GM21360 (cell line): ENCODE data around the gene NME3.
"Not testable (repeated sequence)": the region's sequence is repeated elsewhere in the genome, so short reads cannot be mapped to it uniquely, and the experiment has no call there.

Experiments used
- ATAC-seq: cut with Tn5 transposase; IDR thresholded peaks from one replicate; pipeline ENCODE4 v1.9.1; 2021; ENCODE audit warnings: mild to moderate bottlenecking, moderate library complexity; ENCODE audit not compliant: unreplicated experiment

NME3 gene

GRCh38 chr16:1771188-1771863 lies at the start of gene NME3:
Gene NME3, minus strand, starts transcription at chr16:1771543. Its CDS starts 9 bp downstream, at chr16:1771534.
- ATAC-seq = no peak

DNA sequence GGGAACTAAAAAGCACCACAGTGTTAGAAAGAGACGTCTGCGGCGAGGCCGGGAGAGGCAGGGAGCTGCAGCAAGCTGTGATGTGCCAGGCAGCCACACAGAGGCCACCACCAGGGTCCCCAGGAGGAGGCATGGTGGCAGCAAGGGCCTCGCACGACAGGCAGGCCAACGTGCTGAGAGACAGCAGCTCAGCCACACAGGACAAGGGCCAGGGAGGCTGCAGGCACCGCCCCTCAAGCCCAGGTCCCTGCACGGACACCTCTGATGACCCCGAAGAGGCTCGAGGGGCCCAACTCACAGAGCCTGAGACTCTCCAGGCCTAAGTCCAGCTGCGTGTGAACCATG lies 49.6 kb upstream of the NME3 start:
- ATAC-seq = no peak

GRCh38 chr16:1820096-1820945 lies 49.0 kb upstream of the NME3 start:
- no peak for ATAC-seq

GRCh38 chr16:1819611-1820010 lies 48.3 kb upstream of the NME3 start:
- no peak for ATAC-seq

- no peak for ATAC-seq
Measured at GRCh38 chr16:1818873-1819525, 47.7 kb upstream of the NME3 start.

GRCh38 chr16:1818204-1818872 lies 47.0 kb upstream of the NME3 start:
- ATAC-seq = no peak

DNA sequence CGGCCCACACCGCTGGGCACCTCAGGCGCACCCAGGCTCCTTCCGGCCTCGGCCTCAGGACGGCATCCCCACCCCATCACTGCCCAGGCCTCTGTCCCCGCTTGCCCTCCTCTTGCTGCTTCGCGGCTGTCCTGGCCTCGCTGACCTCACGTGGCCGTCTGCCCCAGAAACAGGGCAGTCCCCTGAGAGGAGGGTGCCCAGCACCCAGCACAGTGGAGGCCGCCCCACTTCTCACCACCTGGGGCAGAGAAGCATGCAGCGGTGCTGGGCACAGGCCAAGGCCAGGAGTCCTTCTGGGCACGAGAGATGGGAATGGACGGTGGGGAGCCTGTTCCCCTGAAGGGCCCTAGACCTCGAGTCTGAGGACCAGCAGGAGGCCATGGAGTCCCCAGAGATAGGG lies 46.4 kb upstream of the NME3 start:
- ATAC-seq = no peak

DNA sequence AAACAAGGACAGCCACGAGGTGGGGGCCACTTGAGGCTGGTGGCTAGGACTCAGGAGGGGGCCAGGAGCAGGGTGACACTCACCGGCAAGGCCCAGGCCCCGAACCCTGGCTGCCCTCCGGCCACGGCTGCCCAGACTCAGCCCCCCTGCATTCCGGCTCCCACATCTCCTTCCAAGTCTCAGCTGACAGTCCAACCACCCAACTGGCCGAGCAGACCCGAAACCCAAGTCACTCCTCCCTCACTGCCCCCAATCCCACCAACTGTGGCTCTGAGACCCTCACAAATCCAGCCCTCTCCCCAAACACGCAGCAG lies 45.9 kb upstream of the NME3 start:
- ATAC-seq = no peak

GRCh38 chr16:1816396-1817275 lies 45.3 kb upstream of the NME3 start:
- ATAC-seq = no peak

DNA sequence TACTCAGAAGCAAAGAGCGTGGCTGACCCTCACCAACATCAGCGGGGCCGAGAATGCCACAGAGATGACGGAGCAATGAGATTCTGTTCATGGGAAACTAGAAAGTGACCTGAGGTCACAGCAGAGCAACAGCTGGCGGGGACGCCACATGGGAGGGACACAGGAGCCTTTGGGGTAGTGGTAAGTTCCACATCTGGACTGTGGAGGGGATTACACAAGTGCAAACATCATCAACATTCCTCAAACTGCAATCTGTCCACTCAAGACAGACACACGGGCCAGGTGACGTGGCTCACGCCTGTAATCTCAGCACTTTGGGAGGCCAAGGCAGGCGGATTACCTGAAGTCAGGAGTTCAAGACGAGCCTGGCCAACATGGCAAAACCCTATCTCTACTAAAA lies 44.1 kb upstream of the NME3 start:
- ATAC-seq = no peak

DNA sequence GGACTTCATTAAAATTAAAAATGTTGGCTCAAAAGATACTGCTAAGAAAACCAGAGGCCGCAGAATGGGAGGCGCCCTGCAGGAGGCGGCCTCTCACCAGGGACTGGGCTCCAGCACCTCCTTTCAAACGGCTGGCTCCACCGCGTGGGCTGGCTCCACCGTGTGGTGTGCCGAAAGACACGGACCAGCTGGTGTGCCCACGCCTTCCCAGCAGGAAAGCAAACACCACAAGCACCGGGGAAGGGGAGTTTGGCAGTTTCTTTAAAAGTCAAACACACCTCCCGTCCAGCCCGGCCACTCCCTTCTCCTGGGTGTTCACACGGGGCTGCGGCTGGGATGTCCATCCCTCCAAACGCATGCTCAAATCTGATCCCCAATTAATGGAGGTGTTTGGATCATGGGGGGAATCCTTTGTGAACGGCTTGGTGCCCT lies 41.4 kb upstream of the NME3 start:
- ATAC-seq = no peak

- no peak for ATAC-seq
Measured at GRCh38 chr16:1810536-1810935, 39.2 kb upstream of the NME3 start.

DNA sequence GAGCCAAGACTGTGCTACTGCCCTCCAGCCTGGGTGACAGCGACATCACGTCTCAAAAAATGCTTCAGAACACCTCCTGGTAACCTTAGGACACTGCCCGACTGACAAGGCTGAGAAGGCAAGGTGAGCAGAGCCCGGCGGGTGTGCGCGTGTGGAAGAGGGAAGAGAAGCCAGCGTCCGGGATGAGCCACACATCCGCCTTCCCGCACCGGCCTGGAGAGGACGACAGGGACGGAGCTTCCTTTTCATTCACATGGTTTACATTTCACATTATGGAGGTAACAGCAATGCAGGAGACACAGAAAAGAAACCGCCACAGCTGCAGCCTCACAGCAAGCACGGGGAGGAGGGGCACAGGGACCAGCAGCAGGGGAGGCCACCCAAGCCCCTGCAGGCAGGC lies 38.8 kb upstream of the NME3 start:
- ATAC-seq = no peak

GRCh38 chr16:1809281-1809801 lies 38.0 kb upstream of the NME3 start:
- ATAC-seq = no peak

DNA sequence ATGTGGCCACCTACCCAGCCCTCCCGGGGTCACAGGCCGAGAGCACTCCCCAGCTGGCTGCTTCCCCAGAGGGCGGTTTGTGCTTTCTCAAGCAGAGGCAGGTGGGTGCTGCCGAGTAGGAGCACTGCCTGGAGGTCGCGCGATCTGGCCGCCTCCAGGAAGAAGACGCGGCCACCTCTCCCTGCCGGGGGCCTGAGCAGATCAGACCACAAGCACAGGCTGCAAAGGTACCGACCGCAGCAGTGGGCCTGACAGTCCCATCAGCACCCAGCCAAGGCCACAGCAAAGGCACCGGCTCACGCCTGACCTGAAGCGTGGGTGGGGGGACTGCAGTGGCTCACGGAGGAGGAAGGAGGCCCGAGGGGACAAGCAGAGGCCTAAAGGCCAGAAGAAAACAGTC lies 37.3 kb upstream of the NME3 start:
- ATAC-seq = no peak

DNA sequence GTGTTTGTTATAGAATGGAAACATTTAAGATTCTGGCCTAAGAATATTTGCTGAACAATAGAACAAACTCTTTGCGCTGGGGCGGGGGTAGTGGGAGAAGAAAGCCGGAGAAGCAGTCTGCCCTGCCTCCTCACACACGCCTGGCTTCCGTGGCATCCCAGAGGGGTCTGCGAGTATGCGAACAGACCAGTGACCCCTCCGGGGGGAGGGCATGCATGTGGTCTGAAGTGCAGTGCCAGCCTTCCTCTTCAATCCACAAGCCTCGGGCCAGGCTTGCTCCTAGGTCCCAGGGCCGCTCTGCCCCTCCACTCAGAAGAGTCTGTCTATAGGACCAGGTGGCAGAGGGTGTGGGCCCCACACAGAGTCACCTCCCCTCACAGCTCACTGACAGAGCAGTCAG lies 36.3 kb upstream of the NME3 start:
- no peak for ATAC-seq

- no peak for ATAC-seq
Measured at GRCh38 chr16:1800701-1801100, 29.4 kb upstream of the NME3 start.

DNA sequence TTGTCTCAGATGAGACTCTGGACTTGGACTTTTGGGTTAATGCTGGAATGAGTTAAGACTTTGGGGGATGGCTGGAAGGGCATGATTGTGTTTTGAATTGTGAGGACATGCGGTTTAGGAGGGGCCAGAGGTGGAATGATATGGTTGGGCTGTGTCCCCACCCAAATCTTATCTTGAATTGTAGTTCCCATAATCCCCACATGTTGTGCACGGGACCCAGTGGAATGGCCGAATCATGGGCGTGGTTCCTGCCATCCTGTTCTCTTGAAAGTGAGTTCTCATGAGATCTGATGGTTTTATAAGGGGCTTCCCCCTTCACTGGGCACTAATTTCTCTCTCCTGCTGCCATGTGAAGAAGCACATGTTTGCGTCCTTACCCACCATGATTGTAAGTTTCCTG lies 27.9 kb upstream of the NME3 start:
- not testable (repeated sequence) for ATAC-seq

GRCh38 chr16:1794908-1795666 lies 23.7 kb upstream of the NME3 start:
- ATAC-seq = no peak
